ENCODE data around the gene LIMCH1.

DNA sequence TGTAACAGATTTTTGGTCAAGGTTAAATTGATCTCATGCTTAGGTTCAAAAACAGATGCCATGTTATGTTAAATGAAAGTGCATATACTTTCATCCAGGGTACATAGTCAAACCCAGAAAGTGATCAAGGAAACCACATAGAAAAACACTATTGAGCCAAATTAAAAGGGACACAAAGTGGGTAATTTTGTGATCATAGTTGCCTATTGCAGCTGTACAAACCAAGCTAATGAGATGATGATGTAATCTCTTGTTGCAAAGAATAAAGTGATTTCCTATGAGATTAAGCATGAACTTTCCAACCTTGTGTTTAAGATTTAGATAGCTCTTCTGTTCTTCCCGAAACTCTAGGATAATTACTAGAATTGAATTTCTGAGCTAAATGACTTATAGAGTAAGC, 20.2 kb upstream of the LIMCH1 start:
- TF ChIP-seq, protein P1, sequence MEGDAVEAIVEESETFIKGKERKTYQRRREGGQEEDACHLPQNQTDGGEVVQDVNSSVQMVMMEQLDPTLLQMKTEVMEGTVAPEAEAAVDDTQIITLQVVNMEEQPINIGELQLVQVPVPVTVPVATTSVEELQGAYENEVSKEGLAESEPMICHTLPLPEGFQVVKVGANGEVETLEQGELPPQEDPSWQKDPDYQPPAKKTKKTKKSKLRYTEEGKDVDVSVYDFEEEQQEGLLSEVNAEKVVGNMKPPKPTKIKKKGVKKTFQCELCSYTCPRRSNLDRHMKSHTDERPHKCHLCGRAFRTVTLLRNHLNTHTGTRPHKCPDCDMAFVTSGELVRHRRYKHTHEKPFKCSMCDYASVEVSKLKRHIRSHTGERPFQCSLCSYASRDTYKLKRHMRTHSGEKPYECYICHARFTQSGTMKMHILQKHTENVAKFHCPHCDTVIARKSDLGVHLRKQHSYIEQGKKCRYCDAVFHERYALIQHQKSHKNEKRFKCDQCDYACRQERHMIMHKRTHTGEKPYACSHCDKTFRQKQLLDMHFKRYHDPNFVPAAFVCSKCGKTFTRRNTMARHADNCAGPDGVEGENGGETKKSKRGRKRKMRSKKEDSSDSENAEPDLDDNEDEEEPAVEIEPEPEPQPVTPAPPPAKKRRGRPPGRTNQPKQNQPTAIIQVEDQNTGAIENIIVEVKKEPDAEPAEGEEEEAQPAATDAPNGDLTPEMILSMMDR (conservative IDR thresholded peaks at IDR 0.05; ENCODE audit: low read length) = no peak
- TF ChIP-seq EZH2phosphoT487 (IDR thresholded peaks at IDR 0.05; ENCODE audit: borderline replicate concordance, low read depth, low read length) = no peak
